Measurements from ENCODE around the gene PPP1R14D.

PPP1R14D gene

GRCh38 chr15:40830884-40831283 lies 2.4 kb upstream of the PPP1R14D start:
- TF ChIP-seq CTCF (conservative IDR thresholded peaks at IDR 0.05; ENCODE audit: low read length), result no peak
- no peak for DNase-seq (ENCODE audit: low read depth)
- no peak overlapping the region for H3K4me3 ChIP-seq (ENCODE audit: low read length)

- TF ChIP-seq CTCF (conservative IDR thresholded peaks at IDR 0.05; ENCODE audit: low read length), result no peak
- no peak overlapping the region for H3K4me3 ChIP-seq (ENCODE audit: low read length)
- no peak for DNase-seq (ENCODE audit: low read depth)
Measured at GRCh38 chr15:40829115-40829514, 607 bp upstream of the PPP1R14D start.

GRCh38 chr15:40826423-40827075 lies 2.0 kb downstream of the PPP1R14D start:
- DNase-seq (ENCODE audit: low read depth), result peak; percentile 31
- TF ChIP-seq CTCF (conservative IDR thresholded peaks at IDR 0.05; ENCODE audit: low read length), result no peak
- no peak overlapping the region for H3K4me3 ChIP-seq (ENCODE audit: low read length)

- TF ChIP-seq CTCF (conservative IDR thresholded peaks at IDR 0.05; ENCODE audit: low read length), result no peak
- DNase-seq (ENCODE audit: low read depth), result peak; percentile 72
- H3K4me3 ChIP-seq (ENCODE audit: low read length), result no peak overlapping the region
Measured at GRCh38 chr15:40825661-40826422, 2.7 kb downstream of the PPP1R14D start.

GRCh38 chr15:40823572-40824343 lies 4.8 kb downstream of the PPP1R14D start:
- no peak for TF ChIP-seq CTCF (conservative IDR thresholded peaks at IDR 0.05; ENCODE audit: low read length)
- H3K4me3 ChIP-seq (ENCODE audit: low read length), result no peak overlapping the region
- no peak for DNase-seq (ENCODE audit: low read depth)

- H3K4me3 ChIP-seq (ENCODE audit: low read length), result no peak overlapping the region
- TF ChIP-seq CTCF (conservative IDR thresholded peaks at IDR 0.05; ENCODE audit: low read length), result no peak
- DNase-seq (ENCODE audit: low read depth), result no peak
Measured at GRCh38 chr15:40821195-40821594, 7.3 kb downstream of the PPP1R14D start.
